A549 treated with ZK216348 at 1 μM for 4 hours (cell line): ENCODE results near the gene SMPD4. TPM values are rescaled to one million over a fixed set of nuclear protein-coding genes. Genes with fewer than 3 reads are reported as not detected.

Experiments used
- total RNA-seq: library from RNA; stranded (reverse); fragments of 200-300 nt; extraction: Qiagen RNA extraction; gene quantifications from 5 replicates; pipeline ENCODE4 v1.2.3, GENCODE V29; 2022; ENCODE audit warnings: low read depth

The SMPD4 gene
- 60.1 to 80.8 TPM (median 74.2 TPM) in 5 replicates for total RNA-seq

GRCh38 chr2:130181325-130181879, at the start of gene SMPD4:
Gene SMPD4, minus strand, starts transcription at chr2:130181602. Its CDS starts 5,010 bp downstream, at chr2:130176592.

GRCh38 chr2:130198343-130198742, 16.9 kb upstream of the SMPD4 start, which contains the start of gene TUBA3E:
Gene TUBA3E, minus strand, starts transcription at chr2:130198439. Its CDS starts 79 bp downstream, at chr2:130198360.

DNA sequence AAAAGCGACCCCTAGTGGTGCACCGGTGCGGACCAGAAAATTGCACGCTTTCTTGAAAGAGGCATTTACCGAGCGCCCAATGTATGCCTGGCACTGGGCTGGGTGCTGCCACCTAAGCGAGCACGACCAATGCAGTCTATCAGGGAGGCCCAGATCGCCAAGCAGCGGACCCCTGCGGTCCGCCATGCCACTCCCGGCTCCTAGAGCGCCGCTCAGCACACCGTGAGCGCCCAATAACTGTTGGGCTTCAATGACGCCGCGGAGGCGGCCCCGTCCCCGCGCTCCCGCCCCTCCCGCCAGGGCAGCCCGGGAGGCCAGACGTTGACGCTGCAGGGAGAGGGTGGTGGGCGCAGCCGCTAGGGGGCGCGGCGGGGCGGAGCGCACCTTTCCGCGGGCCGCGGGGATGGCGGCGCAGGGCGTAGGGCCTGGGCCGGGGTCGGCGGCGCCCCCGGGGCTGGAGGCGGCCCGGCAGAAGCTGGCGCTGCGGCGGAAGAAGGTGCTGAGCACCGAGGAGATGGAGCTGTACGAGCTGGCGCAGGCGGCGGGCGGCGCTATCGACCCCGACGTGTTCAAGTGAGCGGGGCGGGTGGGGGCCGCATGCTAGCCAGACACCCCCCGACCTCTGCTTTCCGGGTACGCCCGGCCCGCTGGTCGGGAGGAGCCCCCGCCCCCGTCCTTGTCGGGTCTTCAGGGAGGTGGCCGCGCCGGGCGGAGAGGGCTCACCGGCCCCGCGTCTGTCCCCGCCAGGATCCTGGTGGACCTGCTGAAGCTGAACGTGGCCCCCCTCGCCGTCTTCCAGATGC, 679 bp upstream of the SMPD4 start, which contains the start of gene MZT2B:
Gene MZT2B (plus strand): TSS at position 383 of the 803 bp plus-strand sequence. CDS start 21 bp downstream, at position 404.

DNA sequence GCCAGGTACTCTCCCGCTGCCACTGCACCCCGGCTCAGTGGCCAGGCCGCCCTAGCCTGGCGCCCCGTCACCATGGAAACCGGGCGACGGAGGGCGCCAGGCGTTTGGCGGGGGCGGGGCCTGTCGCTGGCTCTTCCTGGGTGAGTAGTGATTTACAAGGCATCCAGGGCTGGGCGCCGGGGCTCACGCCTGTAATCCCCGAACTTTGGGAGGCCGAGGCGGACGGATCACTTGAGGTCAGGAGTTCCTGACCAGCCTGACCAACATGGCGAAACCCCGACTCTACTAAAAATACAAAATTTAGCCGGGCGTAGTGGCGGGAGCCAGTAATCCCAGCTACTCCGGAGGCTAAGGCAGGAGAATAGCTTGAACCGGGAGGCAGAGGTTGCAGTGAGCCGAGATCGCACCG, 36.4 kb downstream of the SMPD4 start, which contains the start of gene CCDC74B:
Gene CCDC74B (minus strand): TSS at position 107 of the 409 bp plus-strand sequence. CDS start 116 bp downstream, outside the sequence.

DNA sequence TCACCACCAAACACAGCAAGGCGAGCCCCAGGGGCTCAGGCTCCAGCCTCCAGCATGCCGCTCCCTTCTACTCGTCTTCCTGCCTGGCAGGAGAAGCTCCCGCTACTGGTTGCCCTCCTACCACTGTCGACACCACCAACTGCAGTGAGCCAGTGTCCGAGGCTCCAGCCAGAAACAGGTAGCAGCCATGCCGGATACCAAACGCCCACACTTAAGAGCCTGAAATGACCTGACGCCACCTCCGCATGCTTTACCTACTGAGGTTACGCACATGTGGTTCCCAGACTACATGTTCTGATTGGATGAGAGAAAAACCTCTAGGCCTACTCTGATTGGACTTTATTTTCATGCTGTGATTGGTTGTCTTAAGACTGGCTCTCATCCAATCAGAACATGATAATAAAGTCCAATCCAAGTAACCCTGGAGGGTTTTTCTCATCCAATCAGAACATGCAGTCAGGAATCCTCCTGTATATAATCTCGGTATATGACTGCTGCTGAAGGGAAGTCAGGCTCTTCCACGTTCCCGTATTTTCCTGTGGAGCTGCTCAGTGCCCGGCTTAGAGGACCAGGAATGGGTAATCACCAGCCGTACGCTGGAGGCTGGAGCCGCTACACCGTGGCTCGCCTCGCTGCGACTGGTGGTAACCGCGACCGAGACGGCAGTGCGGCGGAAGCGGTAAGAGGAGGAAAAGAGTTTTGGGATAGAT, 52.1 kb downstream of the SMPD4 start, which contains the start of gene POTEF:
Gene POTEF (minus strand): TSS at position 103 of the 710 bp plus-strand sequence. CDS start 8,707 bp downstream, outside the sequence.

Other genes starting within 250 kb of the SMPD4 start
- not detected in 5 replicates for gene RAB6C, start 201.9 kb downstream of the SMPD4 start, total RNA-seq
- not detected in 5 replicates for gene POTEF, start 52.4 kb downstream of the SMPD4 start, total RNA-seq
- 4.6 to 7.2 TPM (median 6.2 TPM) in 5 replicates for gene CCDC74B, start 36.5 kb downstream of the SMPD4 start, total RNA-seq
- 238 to 456 TPM (median 397 TPM) in 5 replicates for gene MZT2B, start 660 bp upstream of the SMPD4 start, total RNA-seq
- gene TUBA3E, start 16.8 kb upstream of the SMPD4 start, total RNA-seq: 0.62 to 0.97 TPM (median 0.78 TPM) in 5 replicates
- 113 to 171 TPM (median 156 TPM) in 5 replicates for gene IMP4, start 161.3 kb upstream of the SMPD4 start, total RNA-seq
- 26.8 to 33.1 TPM (median 30.8 TPM) in 5 replicates for gene PTPN18, start 174.5 kb upstream of the SMPD4 start, total RNA-seq